Endothelial cell of umbilical vein (primary cell): ENCODE results near the gene NACAD. TPM values are rescaled to one million over a fixed set of nuclear protein-coding genes. Genes with fewer than 3 reads are reported as not detected.

ENCODE experiments used
- BruUV-seq: library from RNA; stranded (reverse); fragments of 400-500 nt; replicated peaks from 2 replicates; lab custom pipeline; 2021; lab: Mats Ljungman, UMichigan
- CTCF ChIA-PET: fragments of 300-600, 350-600 bp; sonication (Branson Sonifier 250); formaldehyde crosslinking; loops from one replicate; lab custom pipeline; 2021; ENCODE audit warnings: antibody characterized with exemption, inconsistent platforms; lab: Charles Lee
- POLR2A ChIA-PET: fragments of 300-600, 350-600 bp; sonication (Branson Sonifier 250); formaldehyde crosslinking; loops from one replicate; lab custom pipeline; 2021; ENCODE audit warnings: antibody characterized with exemption, inconsistent platforms; lab: Charles Lee
- DNase-seq: peaks from one replicate; pipeline ENCODE4 v3.0.0-alpha.2; 2011; ENCODE audit warnings: low read depth, low spot score
- FAIRE-seq: peaks from 2 replicates; lab custom pipeline; 2011; peaks lifted over from hg19 to GRCh38; lab: Jason Lieb, UNC
- H2AFZ ChIP-seq: 2 replicates; pipeline ENCODE4 v1.6.0; 2012; ENCODE audit warnings: low read depth, low read length, control low read depth, inconsistent platforms
- H3K27ac ChIP-seq: 2 replicates; pipeline ENCODE4 v1.5.1; 2011; ENCODE audit warnings: low read depth, mild to moderate bottlenecking, control low read depth, low read length, moderate library complexity; ENCODE audit not compliant: insufficient read depth
- H3K27me3 ChIP-seq, 2 experiments: 2 replicates each; pipeline versions ENCODE4 v1.6.0 to v1.6.1; 2011; ENCODE audit warnings: low read length in 2 of 2, mixed read lengths in 1 of 2; ENCODE audit not compliant: control insufficient read depth in 2 of 2, insufficient read depth in 2 of 2
- H3K36me3 ChIP-seq, 2 experiments: 2 replicates in 1 of 2; 3 replicates in 1 of 2; pipeline ENCODE4 v1.5.1; 2011; ENCODE audit warnings: low read length in 2 of 2, mild to moderate bottlenecking in 1 of 2, moderate library complexity in 1 of 2; ENCODE audit not compliant: control insufficient read depth in 2 of 2, insufficient read depth in 2 of 2; ENCODE audit errors: extremely low read depth in 1 of 2
- H3K4me1 ChIP-seq: 3 replicates; pipeline ENCODE4 v1.5.1; 2011; ENCODE audit warnings: mild to moderate bottlenecking, low read length; ENCODE audit not compliant: control insufficient read depth, insufficient read depth; ENCODE audit errors: extremely low read depth
- H3K4me2 ChIP-seq: 2 replicates; pipeline ENCODE4 v1.6.1; 2011; ENCODE audit warnings: low read length, control low read depth, mixed read lengths; ENCODE audit not compliant: insufficient read depth
- H3K4me3 ChIP-seq, 3 experiments: fragments of 200-600 bp in 1 of 3; sonication (generic), shearing (Covaris generic) in 1 of 3; replicated peaks in 1 of 3; 2 replicates each; pipeline ENCODE4 v1.5.1; 2011 to 2016; ENCODE audit warnings: control low read depth in 3 of 3, low read length in 3 of 3, mild to moderate bottlenecking in 2 of 3, inconsistent platforms in 1 of 3, low read depth in 1 of 3, moderate library complexity in 1 of 3; ENCODE audit not compliant: insufficient read depth in 1 of 3
- H3K79me2 ChIP-seq: 2 replicates; pipeline ENCODE4 v1.6.0; 2012; ENCODE audit warnings: low read length, inconsistent platforms; ENCODE audit not compliant: control insufficient read depth, insufficient read depth
- H3K9ac ChIP-seq: replicated peaks from 2 replicates; pipeline ENCODE3; 2011; ENCODE audit warnings: low read length, control low read depth; ENCODE audit not compliant: insufficient read depth; ENCODE audit errors: extremely low read depth
- H3K9me1 ChIP-seq: replicated peaks from 3 replicates; pipeline ENCODE4 v1.6.0; 2011; ENCODE audit warnings: mild to moderate bottlenecking, low read length; ENCODE audit not compliant: control insufficient read depth, insufficient read depth; ENCODE audit errors: extremely low read depth
- H3K9me3 ChIP-seq: replicated peaks from 2 replicates; pipeline ENCODE4 v1.5.1; 2012; ENCODE audit warnings: low read length, inconsistent platforms; ENCODE audit not compliant: control insufficient read depth, insufficient read depth
- H4K20me1 ChIP-seq: replicated peaks from 2 replicates; pipeline ENCODE3; 2011; ENCODE audit warnings: mild to moderate bottlenecking, low read length; ENCODE audit not compliant: control insufficient read depth, insufficient read depth; ENCODE audit errors: extremely low read depth
- CTCF ChIP-seq, 2 donors: IDR thresholded peaks; 1 replicate in 1 of 2; 2 replicates in 1 of 2; pipeline ENCODE4 v1.5.1; 2011; ENCODE audit warnings: low read length in 2 of 2, mild to moderate bottlenecking in 2 of 2, moderate library complexity in 2 of 2, control low read depth in 1 of 2, inconsistent platforms in 1 of 2, low read depth in 1 of 2; ENCODE audit not compliant: insufficient read depth in 1 of 2; ENCODE audit errors: extremely low read depth in 1 of 2
- EZH2 ChIP-seq: IDR thresholded peaks from 2 replicates; pipeline ENCODE4 v1.6.1; 2012; ENCODE audit warnings: borderline replicate concordance, low read depth, mild to moderate bottlenecking, moderate library complexity, low read length, inconsistent platforms; ENCODE audit not compliant: severe bottlenecking
- FOS ChIP-seq: IDR thresholded peaks from 2 replicates; pipeline ENCODE4 v1.6.1; 2011; ENCODE audit warnings: mild to moderate bottlenecking, low read length, moderate library complexity, borderline replicate concordance; ENCODE audit not compliant: insufficient read depth
- GATA2 ChIP-seq: IDR thresholded peaks from 2 replicates; pipeline ENCODE4 v1.7.0; 2011; ENCODE audit warnings: low read depth, mild to moderate bottlenecking, moderate library complexity, mixed read lengths, low read length; ENCODE audit not compliant: insufficient read length, insufficient read depth
- JUN ChIP-seq: IDR thresholded peaks from 2 replicates; pipeline ENCODE4 v1.6.1; 2011; ENCODE audit warnings: borderline replicate concordance, low read depth; ENCODE audit not compliant: insufficient read length, insufficient read depth
- MAX ChIP-seq: IDR thresholded peaks from 2 replicates; pipeline ENCODE4 v1.6.1; 2011; ENCODE audit not compliant: insufficient read depth, insufficient read length
- MYC ChIP-seq: IDR thresholded peaks from one replicate; pipeline ENCODE4 v1.6.1; 2011; ENCODE audit warnings: mild to moderate bottlenecking, low read depth, low read length
- POLR2A ChIP-seq: IDR thresholded peaks from 2 replicates; pipeline ENCODE4 v1.6.1; 2012; ENCODE audit warnings: low read depth, mild to moderate bottlenecking, control low read depth, low read length
- POLR2AphosphoS5 ChIP-seq: IDR thresholded peaks from 2 replicates; pipeline ENCODE4 v1.6.1; 2012; ENCODE audit warnings: low read depth, mild to moderate bottlenecking, control low read depth, low read length, moderate library complexity; ENCODE audit not compliant: insufficient read depth
- dilution Hi-C: fragments of 300-500 bp; cut with MboI; formaldehyde crosslinking; loops from one replicate; pipeline ENCODE4 v1.15.0; 2019; ENCODE audit warnings: low sequenced_read_pairs; ENCODE audit not compliant: extremely low pct_ligation_motif_present
- intact Hi-C: fragments of 100-400 bp; cut with micrococcal nuclease; formaldehyde crosslinking; loops from one replicate; pipeline ENCODE4 v1.10.0; 2022
- polyA plus RNA-seq, 4 experiments: library from polyadenylated mRNA; depleted of rRNA in 3 of 4; stranded (reverse) in 3 of 4; unstranded in 1 of 4; fragments of >200 nt; gene quantifications; 2 replicates each; pipeline versions ENCODE4 v1.2.1 to v1.2.3, GENCODE V29; 2011 to 2012; ENCODE audit warnings: missing spikeins in 1 of 4
- total RNA-seq: library from RNA; stranded (reverse); gene quantifications from 2 replicates; pipeline ENCODE4 v1.2.3, GENCODE V29; 2021

NACAD gene
- total and polyA plus RNA-seq, 2 donors (not counting 3 experiments of a cell fraction or from before 2014, with no cell fraction given), result 1.4 to 6.6 TPM

GRCh38 chr7:45129181-45129800, 40.5 kb upstream of the NACAD start:
- TF ChIP-seq MYC, result no peak
- no peak for TF ChIP-seq MAX
- TF ChIP-seq GATA2, result no peak
- TF ChIP-seq POLR2AphosphoS5, result no peak
- TF ChIP-seq CTCF (IDR thresholded peaks at IDR 0.05; ENCODE audit: extremely low read depth in 1 of 2, insufficient read depth in 1 of 2, low read depth in 1 of 2, low read length in 2 of 2), result no peak
- no peak for TF ChIP-seq JUN
- no peak for TF ChIP-seq EZH2
- TF ChIP-seq FOS, result no peak
- TF ChIP-seq POLR2A, result no peak
- Histone ChIP-seq H3K9ac (no peak overlapping the region), H4K20me1 (no peaks in the 10 kb centered on the region), H3K36me3 (no peaks in the 10 kb centered on the region), H3K4me3 (no peak overlapping the region), H3K9me1 (no peaks in the 10 kb centered on the region), H3K79me2 (no peaks in the 10 kb centered on the region), H3K27ac (no peak overlapping the region), H3K9me3 (no peaks in the 10 kb centered on the region), H2AFZ (no peak overlapping the region), H3K4me1 (no peaks in the 10 kb centered on the region), H3K4me2 (no peak overlapping the region), H3K27me3 (no peaks in the 10 kb centered on the region)
- DNase-seq, result no peak
- BruUV-seq, result no TSS peak
- intact Hi-C loops (no loop called here), dilution Hi-C loops (no loop called here)
- ChIA-PET POLR2A (no interaction called here), CTCF (interaction anchor here (9.8 kb wide), 1 partner anchor 156 kb away, joined by 585 read pairs; no protein-coding TSS in a partner anchor)
- no peak for FAIRE-seq
